HG03575 (cell line): ENCODE results near the gene BRSK2.
"Not testable (repeated sequence)": the region's sequence is repeated elsewhere in the genome, so short reads cannot be mapped to it uniquely, and the experiment has no call there.

Experiments used
- ATAC-seq: cut with Tn5 transposase; IDR thresholded peaks from one replicate; pipeline ENCODE4 v1.9.1; 2021; ENCODE audit not compliant: unreplicated experiment, insufficient number of reproducible peaks, low FRiP score; ENCODE audit errors: extremely low read depth

Gene BRSK2

GRCh38 chr11:1389932-1390568, at the start of gene BRSK2:
Gene BRSK2 (plus strand): TSS chr11:1389934. CDS start chr11:1390285, 351 bp downstream.
- ATAC-seq, result no peak

- ATAC-seq, result no peak
These were observed 49.6 kb upstream of the BRSK2 start for GRCh38 chr11:1340111-1340510.

- not testable (repeated sequence) for ATAC-seq
These were observed 48.5 kb upstream of the BRSK2 start for GRCh38 chr11:1341226-1341625.

GRCh38 chr11:1341928-1342524, 47.7 kb upstream of the BRSK2 start:
- no peak for ATAC-seq

DNA sequence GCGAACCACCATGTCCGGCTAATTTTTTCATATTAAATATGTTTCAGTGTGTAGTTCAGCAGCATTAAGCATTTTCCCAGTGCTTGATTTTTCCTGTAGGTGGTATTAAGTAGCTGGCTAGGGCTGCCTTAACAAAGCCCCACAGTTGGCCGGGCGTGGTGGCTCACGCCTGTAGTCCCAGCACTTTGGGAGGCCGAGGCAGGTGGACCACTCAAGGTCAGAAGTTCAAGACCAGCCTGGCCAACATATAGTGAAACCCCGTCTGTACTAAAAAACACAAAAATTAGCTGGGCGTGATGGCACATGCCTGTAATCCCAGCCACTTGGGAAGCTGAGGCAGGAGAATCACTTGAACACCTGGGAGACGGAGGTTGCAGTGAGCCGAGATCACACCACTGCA, 46.8 kb upstream of the BRSK2 start:
- ATAC-seq, result no peak

- ATAC-seq, result no peak
These were observed 46.2 kb upstream of the BRSK2 start for GRCh38 chr11:1343391-1344055.

DNA sequence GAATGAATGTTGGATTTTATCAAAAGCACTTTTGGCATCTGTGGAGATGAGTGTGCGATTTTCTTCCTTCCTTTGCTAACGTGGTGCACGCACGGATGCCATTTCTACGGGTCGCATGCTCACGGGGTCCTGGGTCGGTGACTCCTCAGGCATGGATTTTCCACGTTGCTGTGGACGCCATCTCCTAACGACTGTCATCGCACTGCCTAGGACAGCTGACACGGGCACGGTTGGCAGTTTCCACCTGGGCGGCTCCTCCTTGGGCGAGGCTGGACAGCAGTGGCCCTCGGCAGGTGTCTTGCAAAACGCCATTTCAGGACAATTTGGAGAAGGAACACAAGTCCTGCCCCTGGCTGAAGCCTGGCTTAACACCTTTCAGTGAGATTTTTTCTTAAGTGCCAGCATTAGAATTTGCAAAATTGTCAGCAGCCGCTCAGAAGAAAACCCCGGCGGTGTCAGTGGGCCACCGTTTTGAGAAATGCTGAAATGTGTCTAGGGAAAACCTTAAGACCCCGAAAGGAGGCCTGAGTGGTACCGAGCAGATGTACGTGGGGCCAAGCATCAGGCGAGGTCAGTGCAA, 45.6 kb upstream of the BRSK2 start:
- ATAC-seq, result no peak

GRCh38 chr11:1345737-1346513, 43.8 kb upstream of the BRSK2 start:
- no peak for ATAC-seq

DNA sequence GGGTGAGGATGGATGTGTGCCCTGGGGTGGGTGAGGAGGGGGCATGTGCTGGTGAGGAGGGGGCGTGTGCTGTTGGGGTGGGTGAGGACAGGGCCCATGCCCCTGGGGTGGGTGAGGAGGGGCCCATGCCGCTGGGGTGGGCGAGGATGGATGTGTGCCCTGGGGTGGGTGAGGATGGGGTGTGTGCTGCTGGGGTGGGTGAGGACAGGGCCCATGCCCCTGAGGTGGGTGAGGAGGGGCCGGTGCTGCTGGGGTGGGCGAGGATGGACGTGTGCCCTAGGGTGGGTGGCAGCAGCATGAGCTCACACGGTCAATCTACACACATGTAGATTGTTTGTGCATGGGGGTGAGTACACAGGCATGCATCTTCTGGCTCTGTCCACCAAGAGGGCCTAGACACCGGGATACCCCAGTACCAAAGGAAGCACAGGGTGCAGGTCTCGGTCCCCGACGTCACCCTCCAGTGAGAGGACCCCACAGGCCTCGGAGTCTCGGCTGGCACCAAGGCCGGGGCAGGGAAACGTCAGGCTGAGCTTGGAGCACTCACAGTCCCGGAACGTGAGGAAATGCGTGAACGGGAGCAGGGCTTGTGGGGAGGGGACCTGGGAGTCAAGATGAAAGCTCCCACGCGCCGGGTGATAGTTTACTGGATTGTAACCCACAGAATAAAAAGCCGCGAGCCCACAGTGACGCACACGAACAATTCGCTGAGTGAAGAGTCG, 42.9 kb upstream of the BRSK2 start:
- no peak for ATAC-seq

GRCh38 chr11:1347411-1347999, 42.2 kb upstream of the BRSK2 start:
- ATAC-seq, result not testable (repeated sequence)

DNA sequence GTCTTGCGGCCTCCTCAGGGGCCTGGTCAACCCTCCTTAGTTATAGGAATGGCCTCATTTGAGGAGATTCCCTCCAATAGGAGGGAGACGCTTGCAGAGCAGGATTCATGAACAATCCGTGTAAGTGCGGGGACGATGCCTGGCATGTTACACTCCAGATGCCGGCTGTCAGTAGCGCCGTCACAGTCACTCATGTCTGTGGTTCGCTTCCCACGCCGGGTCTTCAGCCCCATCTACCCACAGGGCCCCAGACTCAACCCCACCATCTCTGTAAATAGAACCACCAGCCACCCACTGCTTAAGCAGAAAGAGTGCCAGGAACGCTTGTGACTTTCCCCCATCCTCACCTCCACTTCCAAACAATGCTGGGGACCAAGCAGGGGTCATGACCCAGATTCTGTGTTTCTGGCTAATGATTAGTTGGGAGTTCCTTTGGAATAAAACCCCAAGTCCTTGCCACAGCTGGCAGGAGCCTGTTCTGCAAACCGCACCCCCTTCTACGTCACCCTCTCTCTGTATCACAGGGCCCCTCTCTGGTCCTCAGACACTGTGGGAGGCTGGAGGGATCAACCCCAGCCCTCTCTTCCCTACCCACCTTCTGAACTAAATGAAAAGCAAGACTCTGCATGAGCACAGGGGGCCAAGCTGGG, 41.5 kb upstream of the BRSK2 start:
- ATAC-seq, result no peak

- ATAC-seq, result no peak
These were observed 40.9 kb upstream of the BRSK2 start for GRCh38 chr11:1348796-1349326.

DNA sequence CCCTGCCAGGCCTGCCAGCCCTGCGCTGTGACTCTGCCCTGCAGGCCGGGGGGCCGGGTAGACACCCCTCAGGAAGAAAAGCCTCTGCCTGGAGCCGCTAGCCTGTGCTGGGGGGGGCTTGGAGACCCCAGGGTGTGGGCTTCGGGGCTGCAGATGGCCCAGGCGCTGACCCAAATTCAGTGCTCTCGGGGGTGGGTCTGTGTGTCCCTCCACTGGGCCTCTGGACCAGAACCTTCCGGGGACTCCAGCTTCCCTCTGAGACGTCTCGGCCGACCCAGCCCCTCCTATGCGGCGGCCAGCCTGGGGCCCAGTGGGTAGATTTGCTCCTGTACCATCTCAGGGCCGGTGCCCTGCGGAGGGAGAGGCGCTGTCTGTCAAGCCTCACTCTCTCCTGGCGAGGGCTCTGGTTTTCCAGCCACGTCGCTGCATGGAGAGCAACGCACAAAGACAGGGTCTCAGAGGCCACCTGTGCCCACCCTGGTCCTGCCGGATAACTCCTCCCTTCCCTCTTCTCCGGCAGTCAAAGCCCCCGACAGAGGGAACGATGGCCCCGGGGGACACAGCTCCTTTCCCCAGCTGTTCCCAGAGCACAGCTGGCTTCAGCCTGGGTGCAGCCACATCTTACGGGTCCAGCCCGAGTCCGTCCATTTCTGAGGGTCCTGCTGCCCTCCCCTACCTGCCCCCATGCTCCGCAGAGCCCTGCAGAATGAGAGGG, 40.2 kb upstream of the BRSK2 start:
- ATAC-seq, result no peak

DNA sequence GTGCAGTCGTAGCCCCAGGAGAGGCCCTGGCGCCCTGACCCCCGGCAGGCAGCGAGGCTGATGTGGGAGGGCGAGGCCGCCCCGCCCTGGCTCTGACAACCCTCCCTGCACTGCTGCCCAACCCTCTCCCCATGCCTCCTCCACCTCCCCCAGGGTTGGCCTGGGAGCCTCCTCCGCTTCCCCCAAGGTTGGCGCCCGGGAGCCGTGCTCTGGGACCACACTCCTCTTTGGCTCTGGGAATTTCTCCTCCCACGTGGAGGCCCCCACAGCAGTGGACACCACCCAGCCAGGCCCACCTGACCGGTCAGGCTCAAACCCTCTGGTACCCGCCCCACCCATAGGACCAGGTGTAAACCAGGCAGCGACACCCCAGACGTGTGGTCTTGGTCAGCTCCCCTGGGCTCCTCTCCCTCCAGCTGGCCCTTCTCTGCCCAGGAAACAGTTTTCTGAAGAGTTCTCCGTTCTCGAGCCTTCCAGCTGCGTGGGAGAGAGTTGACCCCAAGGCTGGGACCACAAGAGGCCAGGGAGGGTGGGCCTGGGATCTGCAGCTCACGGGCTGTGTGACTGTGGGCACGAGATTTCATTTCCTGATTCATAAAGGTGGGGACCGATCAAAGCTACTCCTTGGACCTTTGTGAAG, 39.5 kb upstream of the BRSK2 start:
- no peak for ATAC-seq

DNA sequence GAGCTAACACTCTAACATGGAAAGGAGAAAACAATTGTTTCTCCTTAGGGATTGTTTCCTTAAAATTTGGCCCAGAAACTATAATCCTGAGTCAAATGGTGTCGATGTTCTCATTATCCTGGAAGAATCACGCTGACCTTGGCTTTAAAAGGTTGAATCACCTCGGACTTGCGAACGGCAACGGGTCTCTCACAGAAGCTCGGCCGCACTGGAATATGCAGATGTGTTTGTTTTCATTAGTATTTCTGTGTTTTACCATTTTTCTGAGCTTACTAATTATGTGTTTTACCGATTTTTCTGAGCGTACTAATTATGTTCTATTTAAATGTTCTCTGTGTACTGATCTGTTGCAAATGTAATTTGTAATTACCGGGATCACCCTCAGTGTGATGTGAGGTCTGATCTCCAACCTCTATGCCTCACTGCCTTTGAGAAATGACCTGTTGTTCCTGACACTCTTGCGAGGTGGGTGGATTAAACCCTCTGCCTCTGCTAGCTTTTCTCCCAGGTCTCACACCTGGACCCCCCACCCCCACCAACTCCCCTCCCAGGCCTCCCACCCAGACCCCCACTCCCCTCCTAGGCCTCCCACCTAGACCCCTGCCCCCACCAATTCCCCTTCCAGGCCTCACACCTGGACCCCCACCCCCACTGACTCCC, 38.3 kb upstream of the BRSK2 start:
- no peak for ATAC-seq

GRCh38 chr11:1352696-1353382, 36.9 kb upstream of the BRSK2 start:
- no peak for ATAC-seq
